ENCODE measurements around the gene CRHR1.
A peak's percentile ranks its signal among the peaks of the same experiment; 100 is the strongest.
"Not testable (repeated sequence)": the region's sequence is repeated elsewhere in the genome, so short reads cannot be mapped to it uniquely, and the experiment has no call there.

Gene CRHR1

DNA sequence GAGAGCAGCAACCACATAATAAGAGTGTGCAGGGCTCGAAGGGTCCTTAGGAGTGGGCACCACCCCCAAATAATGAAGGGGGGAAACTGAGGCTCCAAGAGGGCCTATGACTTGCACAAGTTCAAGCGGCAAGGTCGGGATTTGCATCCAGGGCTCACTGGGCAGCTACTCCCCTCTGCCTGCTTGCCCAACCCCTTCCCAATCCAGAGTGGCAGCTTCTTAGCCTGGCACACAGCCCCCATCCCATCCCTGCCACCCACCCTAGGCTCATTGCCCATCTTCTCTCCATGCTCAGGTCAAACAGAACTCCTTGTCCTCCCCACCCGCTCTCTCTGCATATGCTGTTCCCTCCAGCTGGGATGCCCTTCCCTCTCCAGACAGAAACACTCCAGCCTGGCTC, 63.0 kb downstream of the CRHR1 start:
- no peak for DNase-seq

DNA sequence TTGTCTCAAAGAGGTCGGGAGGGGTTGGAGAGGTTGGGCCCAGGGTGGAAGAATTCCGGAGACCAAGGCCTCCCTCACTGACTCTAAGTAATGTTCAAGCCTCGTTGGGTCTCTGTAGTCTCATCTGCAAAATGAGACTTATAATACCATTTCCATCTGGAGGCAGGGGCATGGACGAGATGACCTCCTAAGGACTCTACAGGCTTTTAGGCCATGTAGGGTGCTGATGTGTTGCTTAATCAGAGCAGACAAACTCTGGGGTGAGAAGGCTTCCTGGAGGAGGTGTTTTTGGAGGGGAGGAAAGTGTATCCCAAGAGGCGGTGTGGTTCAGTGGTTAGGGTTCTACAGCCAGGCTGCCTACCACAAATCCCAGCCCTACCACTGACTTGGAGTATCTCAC, 63.6 kb downstream of the CRHR1 start:
- DNase-seq = no peak

DNA sequence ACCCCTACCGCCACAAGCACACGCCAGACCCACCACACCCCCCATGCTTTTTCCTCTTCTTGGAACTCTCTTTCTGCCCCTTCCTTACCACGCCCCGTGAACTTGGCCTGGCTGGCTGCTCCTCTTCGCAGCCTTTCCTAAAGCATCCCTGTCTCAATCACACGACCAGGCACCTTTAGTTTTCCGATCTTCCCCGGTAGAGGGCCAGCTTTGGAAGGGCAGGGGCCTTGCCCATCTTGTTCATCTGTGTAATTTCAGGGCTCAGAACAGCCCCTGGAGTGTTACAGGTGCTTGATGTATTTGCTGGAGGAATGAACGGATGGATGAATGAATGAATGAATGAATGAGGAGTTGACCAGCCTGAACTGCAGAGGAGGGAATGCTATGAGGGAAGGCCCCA, 64.3 kb downstream of the CRHR1 start:
- DNase-seq = no peak

DNA sequence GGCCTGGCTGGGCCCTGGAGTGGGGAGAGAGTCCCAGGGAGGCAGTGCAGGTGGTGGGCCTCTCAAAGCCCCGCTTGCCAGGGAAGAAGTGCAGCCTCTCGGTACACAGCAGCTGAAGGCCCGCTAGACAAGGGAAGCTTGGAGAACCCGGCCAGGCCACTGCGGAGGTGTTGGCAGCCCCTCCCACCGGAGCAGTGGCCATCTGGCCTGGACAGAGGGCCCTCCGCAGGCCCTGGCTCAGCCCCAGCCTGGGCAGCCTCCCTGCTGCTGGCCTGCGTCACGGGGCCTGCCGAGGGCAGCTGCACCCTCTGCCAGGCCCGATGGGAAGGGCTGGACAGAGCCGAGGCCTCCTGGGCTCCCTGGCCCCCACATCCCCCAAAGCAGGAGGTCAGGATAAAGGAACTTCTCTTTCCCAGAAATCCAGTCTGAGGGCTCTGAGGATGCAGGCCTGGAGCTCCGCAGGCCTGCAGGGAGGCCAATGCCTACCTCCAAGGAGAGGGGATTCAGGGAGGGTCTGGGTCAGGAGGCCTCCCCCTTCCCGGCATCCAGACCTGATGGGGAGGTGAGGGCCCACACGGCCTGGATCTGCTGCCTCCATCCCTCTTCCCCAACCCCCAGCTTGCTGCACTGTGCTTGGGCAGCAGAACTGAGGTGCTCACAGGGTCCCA, 64.9 kb downstream of the CRHR1 start:
- no peak for DNase-seq

DNA sequence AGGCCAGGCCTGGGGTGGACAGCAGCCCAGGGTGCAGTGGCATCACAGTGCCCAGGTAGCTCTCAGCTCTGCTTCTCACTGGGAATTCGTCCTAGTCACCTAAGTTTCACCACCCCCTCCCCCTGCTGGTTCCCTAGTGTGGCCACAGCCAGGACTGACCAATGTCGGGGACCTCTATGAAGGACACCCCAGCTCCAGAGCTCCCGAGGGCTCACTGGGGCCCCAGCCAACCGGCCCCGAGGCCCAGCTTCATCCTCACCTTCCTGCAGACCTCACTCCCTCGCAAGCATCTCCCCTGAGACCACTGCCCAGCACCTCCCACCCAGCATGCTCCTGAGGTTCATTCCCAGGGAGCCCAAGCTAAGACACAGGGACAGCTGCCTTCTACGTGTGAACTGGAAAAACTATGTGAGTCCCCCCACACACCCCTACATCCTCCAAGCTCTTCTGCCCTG, 65.4 kb downstream of the CRHR1 start:
- DNase-seq = no peak

DNA sequence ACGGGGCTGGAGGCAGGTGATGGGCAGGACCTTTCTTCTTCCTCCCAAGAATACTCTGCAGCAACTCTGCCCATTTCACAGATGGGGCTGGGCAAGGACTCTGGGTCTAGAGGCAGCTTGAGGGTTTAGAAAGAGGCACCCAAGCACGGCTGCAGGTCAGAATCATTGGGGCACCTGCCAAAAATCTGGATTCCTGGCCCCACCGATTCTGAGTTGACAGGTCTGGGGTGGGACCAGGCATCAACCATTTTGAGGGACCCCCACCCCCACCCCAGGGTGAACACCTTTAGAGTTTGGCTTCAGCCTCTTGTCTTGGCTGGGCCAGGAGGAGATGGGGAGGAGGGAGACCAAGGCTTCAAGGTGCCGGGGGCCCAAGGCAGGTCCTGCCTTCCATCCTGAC, 65.9 kb downstream of the CRHR1 start:
- no peak for DNase-seq

DNA sequence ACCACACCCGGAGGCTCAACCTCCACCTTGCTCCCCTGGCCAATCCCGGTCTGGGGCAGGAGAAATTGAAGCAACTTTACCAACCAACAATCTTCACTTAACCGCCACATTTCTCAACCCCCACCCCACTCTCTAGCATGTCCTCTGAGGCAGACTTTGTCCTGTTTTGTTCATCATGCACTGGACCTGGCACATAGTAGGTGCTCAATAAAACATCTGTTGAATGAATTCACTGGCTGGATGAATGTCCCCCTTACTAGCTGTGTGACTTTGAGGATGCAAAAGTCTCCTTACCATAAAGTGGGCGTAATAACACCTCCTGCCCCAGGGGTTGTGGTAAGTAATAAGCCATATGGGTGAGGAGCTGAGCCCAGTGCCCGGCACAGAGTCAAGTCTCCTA, 66.3 kb downstream of the CRHR1 start:
- no peak for DNase-seq

DNA sequence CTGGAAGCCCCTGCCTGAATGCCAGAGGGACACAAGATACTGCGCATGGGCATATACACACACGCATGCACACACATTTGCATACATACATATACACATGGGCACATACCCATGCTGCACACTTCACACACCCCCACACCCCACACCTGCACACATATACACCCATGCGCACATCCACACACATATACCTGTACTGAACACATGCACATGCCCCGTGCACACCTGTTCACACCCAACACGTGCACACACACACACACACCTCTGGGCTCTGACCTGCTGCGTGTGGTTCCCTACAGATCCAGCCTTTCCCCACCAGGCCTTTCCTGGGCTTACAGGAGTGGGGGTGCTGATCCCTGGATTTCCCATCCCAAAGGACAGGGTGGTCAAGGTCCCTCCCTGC, 66.9 kb downstream of the CRHR1 start:
- no peak for DNase-seq

DNA sequence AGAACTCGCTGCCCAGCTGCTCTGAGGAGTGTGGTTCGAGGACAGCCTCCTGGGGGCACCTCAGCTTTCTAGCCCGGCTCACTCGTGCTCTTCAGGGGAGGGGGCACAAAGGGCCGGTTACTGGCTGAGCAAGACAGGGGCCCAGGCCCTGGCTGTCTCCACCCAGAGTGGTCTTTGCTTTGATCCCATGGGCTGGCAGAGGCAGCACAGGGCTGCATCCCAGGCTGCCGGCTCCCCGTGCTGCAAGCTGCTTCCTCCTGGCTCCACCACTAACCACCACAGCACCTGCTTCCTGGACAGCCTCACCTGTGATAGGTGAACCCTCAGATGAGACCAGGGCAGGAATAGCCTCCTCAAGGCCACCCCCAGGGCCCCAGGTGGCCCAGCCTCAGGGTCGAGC, 67.3 kb downstream of the CRHR1 start:
- DNase-seq = no peak

DNA sequence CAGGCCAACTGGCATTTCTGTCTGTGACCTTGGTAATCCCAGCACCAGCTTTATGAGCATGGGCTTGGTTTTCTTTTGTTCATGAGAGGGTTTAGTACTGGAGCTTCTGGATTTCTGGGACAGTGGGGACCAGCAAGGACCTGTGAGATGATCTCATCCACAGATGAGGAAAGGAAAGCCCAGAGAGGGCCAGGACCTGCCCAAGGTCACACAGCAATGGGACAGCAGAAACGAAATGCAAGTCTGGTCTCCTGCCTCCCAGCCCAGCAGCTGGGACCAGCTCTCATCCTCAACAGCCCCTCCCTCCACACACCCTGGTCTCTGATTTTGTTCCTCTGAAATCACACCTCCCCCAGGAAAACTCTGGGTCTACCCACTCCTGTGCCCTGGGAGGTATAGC, 67.8 kb downstream of the CRHR1 start:
- no peak for DNase-seq

DNA sequence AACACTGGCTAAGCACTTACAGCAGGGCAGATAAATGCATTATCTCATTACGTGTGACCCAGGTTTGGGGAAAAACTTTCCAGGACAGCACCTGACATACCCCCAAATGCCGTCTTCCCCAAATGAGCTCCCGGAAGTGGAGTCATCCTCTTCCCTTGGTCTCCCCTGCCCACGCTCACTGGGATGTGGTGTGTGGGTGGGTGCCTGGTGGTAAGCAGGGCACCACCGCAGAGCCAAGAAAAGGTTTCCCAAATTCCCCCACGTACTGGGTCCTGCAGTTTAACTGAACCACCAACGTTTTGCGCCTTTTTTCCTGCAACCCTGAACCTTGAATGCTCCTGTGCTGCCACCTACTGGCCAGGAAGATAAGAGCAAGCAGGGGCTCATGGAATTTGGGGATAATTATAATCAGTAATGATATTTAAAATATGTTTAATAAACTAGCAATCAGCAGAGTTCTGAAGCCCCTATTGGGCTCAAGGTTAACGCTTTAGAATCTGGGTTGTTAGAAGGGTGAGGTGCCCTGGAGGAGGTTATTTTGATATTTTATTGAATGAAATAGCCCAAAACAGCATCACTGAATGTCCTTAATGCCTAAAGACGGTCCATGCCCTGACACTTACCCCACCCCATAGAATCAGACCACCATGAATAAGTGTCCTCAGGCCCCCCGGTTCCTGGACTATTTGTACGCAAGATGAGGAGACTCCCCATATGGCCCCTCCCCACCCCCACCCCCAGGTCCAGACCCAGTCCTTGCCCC, 68.6 kb downstream of the CRHR1 start:
- DNase-seq = peak; percentile 58

DNA sequence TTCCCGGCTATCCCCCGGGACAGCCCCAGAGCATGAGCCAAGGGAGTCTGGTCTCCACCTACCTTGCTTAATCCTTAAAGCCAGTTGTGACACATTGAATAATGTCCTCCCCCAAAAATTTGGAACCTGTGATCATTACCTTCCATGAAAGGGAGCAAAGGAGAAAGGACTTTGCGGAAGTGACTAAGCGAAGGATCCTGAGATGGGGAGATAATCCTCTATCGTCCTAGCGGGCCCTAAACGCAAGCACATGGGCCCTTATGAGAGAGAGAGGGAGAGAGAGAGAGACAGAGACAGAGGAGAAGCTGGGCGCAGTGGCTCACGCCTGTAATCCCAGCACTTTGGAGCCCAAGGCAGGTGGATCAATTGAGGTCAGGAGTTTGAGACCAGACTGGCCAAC, 70.1 kb downstream of the CRHR1 start:
- DNase-seq = no peak

DNA sequence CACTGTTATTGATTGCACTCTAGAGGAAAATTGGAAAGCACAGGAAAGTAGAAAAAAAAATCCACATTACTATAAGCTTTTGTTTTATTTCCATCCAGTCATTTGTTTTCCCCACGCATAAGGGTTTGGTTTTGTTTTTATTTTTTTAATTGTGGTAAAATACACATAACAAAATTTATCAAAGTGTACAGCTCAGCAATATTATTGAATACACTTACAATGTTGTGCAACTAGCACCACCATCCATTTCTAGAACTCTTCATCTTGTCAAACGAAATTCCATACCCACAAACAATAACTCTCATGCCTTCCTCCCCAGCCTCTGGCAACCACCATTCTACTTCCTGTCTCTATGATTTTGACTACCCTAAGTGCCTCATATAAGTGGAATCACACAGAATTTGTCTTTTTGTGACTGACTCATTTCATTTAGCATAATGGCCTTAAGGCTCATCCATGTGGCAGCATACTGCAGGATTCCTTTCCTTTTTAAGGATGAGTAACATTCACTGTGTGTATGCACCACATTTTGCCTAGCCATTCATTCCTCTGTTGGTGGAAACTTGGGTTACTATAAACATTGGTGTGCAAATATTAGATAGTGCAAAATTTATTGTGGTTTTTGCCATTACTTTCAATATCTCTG, 71.7 kb downstream of the CRHR1 start:
- DNase-seq = no peak

DNA sequence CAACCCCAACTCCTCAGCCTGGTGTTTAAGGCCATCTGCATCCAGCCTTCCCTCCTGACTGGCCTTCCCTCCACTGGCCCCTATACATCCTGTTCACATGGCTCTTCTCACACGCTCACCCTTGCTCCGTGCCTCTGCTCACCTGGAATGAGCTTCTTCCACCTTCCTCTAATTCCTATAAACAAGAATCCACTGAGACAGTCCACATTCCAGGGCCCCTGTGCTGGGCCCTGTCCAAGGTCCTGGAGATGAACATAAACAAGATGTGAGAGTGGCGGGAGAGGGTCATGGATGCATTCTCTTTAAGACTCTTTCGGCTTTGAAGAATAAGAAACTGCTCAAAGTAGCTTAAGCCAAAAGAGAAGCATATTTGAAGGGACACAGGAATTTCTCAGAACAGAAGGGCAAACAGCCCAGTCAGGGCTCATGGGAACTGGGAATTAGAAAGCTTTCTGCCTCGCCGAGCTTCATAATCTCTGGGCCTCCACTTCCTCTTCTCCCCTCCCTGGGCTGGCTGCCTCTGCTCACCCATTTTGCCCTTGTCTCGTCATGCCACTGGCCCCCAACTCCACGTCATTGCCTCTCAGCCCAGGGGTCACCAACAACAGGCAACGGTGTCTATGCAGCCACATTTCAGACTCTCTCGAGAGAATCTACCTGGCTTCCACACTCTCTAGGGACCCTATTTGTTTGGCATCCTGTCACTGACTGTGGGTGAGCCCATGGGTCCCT, 74.0 kb downstream of the CRHR1 start:
- DNase-seq = no peak

DNA sequence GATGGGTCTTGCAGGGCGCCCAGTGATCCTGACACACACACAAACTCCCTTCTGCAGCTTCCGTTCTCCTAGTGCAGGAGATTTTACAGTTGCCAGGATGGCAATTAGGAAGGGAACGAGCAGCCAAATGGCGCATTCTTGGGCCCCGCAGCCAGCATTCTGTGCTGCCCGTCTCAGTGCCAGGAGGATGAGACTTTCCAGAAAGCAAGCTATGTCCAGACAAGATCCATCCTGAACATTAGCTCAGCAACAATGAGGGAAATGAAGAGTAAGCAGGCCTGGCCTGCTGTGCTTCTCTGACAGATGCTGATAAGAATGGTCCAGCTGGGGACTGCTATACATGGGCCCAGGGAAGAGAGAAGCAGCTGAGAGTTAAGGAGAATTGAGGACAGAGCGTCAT, 77.0 kb downstream of the CRHR1 start:
- no peak for DNase-seq

DNA sequence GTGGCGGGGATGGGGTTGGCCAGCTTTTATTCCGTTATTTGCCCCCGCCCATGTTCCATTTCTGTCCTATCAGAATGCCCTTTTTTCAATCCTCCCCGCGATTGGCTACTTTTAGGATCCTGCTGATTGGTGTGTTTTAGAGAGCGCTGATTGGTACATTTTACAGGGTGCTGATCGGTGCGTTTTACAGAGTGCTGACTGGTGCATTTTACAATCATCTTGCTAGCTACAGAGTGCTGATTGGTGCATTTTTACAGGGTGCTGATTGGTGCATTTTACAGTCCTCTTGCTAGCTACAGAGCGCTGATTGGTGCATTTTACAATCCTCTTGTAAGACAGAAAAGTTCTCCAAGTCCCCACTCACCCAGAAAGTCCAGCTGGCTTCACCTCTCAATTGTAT, 78.0 kb downstream of the CRHR1 start:
- not testable (repeated sequence) for DNase-seq

DNA sequence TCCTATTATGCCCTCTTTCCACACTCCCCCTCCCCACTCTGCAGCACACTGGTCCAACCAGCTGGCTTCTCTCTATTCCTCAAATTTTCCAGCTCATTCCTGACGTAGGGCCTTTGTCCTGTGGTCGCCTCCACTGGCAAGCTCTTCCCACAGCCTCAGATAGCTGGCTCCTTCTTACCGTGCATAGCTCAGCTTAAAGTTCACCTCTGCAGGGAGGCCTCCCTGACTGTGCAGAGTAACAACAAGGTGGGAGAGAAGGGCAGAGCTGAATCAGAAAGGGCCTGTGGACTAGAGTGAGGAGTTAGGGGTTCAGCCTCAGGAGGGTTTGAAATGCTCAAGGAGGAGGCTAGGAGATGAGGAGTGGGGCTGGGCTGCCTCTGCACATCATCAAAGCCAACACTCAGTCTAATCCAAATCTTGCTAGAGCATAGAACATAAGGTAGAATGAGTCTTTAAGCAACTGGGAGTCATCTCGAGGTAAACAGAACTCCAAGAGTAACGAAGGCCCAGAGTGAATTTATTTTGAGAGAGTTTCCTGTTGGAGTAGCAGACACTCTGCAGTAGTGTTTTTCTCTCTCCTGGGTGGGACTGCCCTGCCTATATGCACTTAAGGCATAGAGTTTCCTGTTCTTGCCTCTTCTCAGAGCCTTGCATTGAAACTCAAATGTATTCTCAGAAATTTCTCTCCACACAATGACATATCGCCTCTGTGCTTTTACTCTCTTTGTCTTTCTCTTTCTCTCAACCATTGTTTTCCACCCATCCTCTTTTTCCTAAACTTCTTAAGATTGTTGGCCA, 79.9 kb downstream of the CRHR1 start:
- DNase-seq = no peak

DNA sequence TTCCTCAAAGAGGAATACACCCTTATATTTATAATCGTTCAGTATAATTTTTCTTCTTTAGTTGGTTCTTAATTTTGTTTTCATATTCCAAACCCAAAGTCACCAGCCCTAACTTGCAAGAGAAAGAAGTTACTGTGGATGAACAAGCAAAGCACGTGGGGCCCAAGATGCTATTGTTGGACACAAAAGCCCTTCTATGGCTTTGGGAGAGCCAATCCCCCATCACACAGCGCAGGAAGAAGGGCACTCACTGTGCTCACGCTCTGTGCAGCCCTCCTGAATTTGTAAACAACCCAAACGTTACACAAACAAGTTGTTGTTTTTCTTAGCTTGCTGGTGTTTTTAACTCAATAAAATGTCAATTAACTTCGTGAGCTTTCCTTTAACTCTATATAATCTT, 83.1 kb downstream of the CRHR1 start:
- DNase-seq = no peak

DNA sequence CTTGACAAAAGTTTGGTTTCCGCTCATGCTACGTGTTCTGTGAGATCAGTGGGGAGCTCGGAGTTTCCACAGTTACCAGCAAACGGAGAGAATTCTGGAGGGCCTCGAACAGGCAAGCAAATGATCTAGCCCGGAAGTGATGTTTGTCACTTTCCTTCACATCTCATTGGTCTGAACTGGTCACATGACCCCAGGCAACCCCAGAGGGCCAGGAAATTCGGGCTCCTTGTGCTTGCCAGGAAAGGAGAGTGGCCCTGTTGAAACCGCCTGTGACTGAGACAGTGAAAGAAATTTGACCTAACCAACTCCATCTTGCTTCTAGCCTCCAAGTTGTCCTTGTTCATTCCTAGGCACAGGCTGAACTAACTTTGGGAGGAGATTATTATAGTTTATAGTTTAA, 83.6 kb downstream of the CRHR1 start:
- DNase-seq = no peak

DNA sequence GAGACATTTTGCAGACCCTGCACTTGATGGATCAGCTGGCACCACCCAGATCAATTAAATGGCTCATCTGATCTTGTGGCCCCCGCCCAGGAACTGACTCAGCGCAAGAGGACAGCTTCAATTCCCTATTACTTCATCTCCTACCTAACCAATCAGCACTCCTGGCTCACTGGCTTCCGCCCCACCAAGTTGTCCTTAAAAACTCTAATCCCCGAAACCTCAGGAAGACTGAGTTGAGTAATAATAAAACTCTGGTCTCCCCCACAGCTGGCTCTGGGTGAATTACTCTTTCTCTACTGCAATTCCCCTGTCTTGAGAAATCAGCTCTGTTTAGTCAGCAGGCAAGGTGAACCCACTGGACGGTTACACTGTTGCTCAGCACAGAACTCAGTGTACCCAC, 84.2 kb downstream of the CRHR1 start:
- DNase-seq = no peak

DNA sequence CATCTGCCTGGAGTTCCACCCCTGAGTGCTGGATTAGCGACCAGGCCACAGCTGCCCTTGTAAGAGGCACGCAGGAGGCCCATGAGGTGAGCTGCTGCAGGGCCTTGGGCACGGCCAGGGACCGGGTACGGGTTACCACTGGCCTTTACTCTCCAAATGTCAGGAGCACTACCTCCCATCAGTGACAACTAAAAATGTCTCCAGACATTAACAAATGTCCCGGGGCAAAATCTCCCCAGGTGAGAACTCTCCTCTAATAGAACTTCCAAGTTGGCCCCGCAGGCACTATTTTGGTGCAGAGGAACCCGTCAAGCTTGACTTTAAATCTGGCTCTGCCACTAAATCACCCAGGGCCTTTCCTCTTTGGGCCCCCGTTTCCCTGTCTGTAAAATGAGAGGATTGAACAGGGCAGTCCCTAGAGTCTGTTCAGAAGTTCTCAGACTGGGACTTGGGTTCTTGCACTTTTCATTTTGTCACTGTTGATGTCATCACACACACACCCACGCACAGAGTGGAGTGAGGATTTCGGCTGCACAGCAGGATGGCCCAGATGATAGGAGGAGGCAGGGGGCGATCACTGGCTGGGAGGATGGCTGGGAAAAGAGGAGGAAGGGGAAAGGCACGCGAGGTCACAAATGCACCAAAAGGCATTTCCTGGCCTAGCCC, 85.7 kb downstream of the CRHR1 start:
- DNase-seq = no peak

DNA sequence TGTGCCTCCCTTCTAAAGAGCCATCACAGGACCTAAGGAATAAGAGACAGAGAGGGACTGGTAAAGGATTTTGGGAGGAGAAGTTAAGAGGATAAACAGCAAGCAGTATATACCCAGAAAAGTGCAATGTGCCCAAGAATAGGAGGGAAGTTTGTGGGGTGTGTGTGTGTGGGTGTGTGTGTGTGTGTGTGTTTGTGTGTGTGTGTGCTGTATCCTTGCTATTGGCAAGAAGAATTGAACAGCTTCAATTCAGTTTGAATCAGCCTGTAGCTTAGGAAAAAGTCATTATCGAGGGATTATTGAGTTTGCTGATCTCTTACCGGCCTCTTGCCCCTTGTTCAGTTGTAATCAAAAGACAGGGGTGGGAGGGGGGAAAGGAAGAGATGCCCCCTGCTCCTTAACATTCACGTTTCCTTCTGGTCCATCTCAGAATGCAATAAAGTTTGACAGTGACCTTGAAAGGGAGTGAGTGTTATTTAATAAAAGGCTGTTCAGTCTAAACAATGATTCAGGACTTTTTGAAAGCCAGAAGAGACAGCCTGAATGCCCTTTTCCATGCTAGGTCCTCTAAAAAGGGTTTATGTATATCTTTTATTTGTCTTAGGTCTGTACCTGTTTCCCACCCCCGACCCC, 86.3 kb downstream of the CRHR1 start:
- no peak for DNase-seq
